GM12891 (cell line): ENCODE results near the gene SPC24.

Experiments
- POLR2A ChIP-seq: IDR thresholded peaks from 2 replicates; pipeline ENCODE4 v1.6.1; 2011; ENCODE audit warnings: low read depth, low read length, control low read depth
- POLR2AphosphoS5 ChIP-seq: IDR thresholded peaks from 2 replicates; pipeline ENCODE4 v1.6.1; 2011; ENCODE audit warnings: low read depth, low read length, control low read depth
- POU2F2 ChIP-seq: IDR thresholded peaks from 2 replicates; pipeline ENCODE4 v1.6.1; 2011; ENCODE audit warnings: low read depth, mild to moderate bottlenecking, control low read depth, low read length, moderate library complexity
- SPI1 ChIP-seq: IDR thresholded peaks from 2 replicates; pipeline ENCODE4 v1.6.1; 2011; ENCODE audit warnings: low read depth, low read length, control low read depth
- TAF1 ChIP-seq: IDR thresholded peaks from 2 replicates; pipeline ENCODE4 v1.6.1; 2011; ENCODE audit warnings: low read depth, low read length, control low read depth

GRCh38 chr19:11098861-11099260 is 56.7 kb downstream of the SPC24 start:
- no peak for TF ChIP-seq POLR2A
- TF ChIP-seq POLR2AphosphoS5, result no peak
- no peak for TF ChIP-seq POU2F2
- no peak for TF ChIP-seq TAF1
- no peak for TF ChIP-seq SPI1
